ENCODE measurements around the gene NOL6.
"Not testable (repeated sequence)": the region's sequence is repeated elsewhere in the genome, so short reads cannot be mapped to it uniquely, and the experiment has no call there.

Gene NOL6

DNA sequence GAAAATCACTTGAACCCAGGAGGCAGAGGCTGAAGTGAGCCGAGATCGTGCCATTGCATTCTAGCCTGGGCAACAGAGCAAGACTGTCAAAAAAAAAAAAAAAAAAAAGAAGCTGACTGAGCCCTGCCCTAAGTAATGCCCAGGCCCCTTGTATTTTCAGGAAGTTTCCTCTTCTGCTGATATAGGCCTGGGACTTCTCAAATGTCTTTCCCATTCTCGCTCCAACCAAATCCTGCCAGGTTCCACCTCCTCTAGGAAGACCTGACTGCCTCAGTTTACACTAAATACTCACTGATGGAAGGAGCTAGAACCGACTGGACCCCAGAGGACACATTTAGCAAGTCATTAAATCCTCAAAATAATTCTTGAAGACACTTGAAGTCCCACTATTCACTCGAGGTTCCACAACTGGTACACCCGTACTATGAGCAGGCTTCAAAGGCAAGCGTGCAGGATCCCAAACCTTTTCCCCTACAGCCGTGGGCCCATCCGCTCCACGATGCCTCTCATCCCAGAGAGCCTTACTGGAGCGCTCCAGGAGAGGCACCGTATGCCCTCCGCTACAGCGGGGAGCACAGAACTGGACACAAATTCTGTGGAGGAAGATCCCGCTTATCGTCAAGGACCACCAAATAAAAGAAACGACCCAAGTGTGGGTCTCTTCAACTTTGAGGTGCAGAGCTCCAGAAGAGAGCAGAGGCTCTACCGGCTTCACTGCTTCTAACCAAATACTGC is 676 bp downstream of the NOL6 start:
- no peak for DNase-seq (ENCODE audit: low read depth in 2 of 2)

DNA sequence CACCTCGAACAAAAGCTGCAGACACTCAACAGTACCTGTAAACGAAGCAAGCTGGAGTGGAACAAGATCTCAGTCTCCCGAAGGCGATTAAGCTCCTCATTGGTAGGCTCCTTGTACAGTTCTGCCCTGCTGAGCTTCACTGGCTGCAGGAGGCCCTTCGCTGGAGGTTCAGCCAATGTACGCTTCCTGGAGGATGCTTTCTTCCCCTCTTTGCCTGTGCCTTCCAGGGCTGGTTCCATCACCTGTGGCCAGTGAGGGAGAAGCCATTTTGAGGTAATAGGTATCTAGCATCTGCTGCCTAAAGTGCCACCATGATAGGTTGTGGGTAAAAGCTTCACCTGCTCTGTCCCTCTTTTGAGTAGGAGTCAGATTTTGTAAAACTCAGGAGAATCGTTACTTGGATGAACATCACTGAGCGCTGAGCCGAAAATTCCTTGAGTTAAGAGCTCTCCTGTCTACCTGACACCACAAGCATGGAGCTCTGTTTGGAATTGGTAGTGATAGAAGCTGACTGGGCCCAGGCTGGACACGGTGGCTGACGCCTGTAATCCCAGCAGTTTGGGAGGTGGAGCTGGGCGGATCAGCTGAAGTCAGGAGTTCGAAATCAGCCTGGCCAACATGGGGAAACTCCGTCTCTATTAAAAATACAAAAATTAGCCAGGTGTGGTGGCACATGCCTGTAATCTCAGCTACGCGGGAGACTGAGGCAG is 1.4 kb downstream of the NOL6 start:
- no peak for DNase-seq (ENCODE audit: low read depth in 2 of 2)

DNA sequence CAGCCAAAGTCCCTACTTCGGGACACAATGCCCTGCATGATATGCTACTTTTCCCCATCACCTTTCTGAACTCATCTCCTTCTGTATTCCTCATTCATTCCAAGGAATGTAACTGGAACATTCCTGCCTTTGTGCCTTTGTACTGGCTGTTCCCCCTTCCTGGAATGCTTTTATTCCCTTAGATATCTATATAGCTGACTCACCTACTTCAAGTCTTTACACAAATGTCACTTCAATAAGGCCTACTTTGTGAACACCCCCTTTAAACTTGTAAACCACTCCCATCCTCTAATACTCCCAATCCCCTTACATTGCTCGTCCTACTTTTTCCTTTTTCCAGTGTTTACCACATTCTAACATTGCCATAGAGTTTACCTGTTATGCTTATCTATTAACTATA is 2.4 kb downstream of the NOL6 start:
- no peak for DNase-seq (ENCODE audit: low read depth in 2 of 2)

DNA sequence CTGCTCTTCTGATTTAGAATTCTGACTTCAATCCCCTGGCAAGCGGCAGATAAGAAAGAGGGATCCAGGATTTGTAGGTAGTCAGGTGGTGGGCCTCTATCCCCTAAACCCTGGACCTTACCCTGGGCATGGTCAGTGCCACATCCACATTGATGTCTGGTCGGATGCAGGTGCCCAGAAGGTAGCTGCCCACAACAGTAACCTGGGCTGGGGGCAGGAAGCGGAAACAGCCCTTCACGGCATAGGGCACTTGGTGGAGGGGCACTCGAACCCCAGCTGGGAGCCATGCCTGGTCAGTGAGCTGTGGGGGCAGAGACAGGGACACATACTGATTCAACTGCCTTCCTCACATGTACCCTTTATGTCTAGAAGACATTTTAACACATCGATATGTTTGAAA is 3.8 kb downstream of the NOL6 start:
- DNase-seq (ENCODE audit: low read depth in 2 of 2): no peak

DNA sequence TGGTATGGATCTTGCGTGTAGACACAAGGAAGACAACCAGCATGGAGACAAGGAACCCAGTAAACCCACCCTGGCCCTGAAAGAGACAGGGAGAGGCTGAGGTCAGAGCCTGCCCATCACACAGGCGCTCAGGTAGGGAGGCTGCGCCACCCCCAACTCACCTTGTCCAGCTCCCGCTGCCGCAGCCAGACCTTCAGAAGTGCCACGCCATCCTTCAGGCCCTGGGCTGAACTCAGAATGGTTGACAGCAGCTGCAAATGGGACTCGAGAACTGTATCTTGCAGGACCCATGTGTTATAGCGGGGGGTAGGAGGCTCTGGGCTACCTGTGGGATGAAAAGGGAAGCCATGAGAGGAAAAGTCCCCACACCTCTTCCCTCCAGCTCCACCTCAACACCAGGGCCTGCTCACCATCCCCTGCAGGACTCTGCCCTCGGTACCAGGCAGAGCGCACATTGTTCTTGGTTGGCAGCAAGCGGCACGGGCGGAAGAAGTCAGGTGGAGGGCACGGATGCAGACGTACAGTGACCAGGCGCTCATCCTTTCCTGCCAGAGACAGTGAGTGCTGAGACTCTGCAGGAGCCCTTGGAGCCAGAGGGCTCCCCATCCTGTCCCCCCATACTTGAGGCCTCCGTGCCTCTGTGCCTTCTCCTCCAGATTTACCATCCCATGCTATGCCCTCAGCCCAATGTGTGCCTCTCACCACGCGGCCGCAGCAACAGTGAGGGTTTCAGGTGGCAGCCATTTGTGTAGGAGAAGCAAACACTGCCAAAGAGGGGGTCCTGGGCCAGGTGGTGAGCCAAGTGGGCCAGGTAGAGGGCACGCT is 4.7 kb downstream of the NOL6 start:
- no peak for DNase-seq (ENCODE audit: low read depth in 2 of 2)

DNA sequence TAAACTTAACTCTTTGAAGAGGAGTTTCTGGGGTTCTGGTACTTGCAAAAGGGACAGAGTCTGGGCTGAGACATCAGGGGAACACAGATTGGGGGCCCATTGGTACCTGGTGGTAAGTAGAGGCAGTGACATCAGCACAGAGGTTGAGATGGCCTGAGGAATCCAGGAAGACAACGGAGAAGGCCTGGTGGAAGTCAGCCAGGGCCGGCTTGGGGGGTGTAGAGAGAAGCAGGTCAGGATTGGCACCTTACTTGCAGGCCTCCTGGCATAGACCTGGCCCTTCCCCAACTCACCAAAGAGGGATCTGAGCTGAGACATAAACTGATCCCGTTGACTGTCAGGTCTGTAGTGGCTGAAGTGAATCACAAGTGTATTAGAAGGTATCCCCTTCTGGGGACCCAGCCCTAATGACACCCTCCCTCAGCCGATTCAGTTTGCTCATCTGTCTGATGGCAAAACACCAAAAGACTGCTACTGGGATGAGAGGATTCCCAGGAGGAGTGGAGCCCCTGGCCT is 5.5 kb downstream of the NOL6 start:
- DNase-seq (ENCODE audit: low read depth in 2 of 2): no peak

DNA sequence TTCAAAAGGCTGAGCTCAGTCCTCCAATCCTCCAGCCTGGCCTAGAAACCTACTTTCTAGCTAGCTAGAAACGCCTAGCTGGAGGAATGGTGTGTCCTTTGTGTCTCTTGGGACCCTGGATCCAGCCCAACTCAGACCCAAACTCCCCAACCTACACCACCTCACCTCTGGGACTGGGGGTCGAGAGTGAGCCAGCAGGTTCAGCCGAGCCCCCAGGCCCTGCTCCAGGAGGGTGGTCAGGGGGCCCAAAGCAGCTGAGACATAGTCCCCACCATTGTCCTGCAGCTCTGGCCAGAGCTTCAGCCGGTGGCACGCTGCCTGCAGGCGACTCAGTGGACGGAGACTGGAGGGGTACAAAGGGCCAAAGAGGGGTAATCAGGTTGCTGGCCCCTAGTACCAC is 6.2 kb downstream of the NOL6 start:
- DNase-seq (ENCODE audit: low read depth in 2 of 2): no peak

DNA sequence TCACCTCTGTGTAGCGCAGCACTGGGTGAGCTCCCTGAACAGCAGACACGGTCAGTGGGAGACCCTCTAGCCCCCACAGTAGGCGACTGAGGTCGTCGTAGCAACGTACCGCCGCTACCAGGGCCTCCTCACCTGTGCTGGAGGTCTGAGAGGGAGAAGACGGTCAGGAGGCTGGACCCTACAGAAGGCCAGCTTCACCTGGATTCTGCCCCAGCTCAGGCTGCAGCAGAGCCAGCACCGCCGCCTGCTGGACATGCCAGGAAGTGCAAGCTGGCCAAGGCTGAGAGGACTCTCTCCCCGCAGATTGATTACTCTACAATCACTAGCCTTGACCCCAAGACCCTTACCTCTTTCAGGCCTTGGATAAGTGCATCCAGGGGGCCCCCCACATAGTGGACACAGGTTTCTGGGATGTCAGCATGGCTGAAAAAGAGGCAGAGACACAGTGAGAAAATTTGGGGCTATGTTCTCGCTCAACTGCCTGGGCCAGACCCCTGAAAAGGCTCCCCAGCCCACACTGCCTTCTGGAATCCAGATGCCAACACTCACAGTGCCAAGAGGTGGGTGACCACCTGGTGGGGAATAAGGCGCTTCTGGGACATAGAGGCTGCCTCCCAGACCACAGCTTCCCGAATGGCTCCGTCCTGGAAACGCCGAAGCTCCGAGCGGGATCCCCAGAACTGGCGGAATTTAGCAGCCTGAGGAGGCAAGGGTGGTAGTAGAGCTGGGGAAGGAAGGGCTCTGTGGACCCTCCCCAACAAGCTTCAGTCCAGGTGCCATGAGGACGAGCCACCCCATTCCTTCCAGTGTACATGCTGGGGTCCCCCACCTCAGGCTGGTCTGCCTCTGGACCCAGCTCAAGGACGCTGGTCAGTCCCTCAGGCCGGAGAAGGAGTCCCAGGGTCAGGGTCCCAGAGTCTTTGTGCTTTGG is 6.9 kb downstream of the NOL6 start:
- peak in 1 of 2 donors; percentile 27 for DNase-seq (ENCODE audit: low read depth in 2 of 2)

DNA sequence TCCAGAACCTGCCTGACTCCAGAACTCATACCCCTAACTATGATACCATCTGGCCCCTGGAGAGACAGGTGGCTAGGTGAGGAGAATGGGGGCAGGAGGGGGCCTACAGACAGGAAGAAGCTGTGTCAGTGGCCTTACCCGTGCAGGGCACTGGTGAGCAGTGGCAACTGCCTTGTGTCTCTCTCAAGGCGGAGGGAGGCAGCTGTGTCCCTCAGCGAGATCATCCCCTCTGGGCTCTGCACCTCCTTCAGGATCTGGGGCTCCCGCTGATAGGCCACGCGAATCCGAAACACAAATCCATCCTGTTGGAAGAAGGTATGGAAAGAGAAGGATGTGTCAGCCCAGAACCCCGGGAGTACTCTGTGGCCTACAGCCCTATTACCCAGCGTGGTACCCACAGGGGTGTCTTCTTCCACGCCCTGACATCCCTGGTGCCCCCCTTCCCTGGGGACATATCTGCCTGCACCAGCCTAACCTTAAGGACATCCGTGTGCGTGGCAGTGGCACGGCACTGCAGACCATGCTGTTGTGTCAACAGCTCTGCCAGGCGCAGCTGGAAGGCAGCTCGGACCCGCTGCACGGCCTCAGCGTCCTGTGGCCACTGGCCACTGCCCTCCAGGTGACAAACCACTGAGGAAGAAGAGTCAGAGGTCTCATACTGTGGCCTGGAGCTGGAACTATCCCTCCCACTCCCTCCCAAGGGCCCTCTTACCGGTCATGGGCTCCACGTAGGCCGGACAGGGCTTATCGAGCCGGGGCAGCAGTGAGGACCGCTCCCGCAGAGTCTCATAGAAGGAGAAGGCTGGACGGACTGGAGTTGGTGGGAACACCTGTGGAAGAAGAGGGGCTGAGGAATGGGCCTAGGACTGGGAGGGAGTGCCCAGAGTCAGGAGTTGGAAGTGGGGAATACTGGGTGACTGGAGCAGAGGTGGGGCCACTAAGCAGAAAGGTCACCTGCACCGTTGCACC is 7.8 kb downstream of the NOL6 start:
- DNase-seq (ENCODE audit: low read depth in 2 of 2): no peak

DNA sequence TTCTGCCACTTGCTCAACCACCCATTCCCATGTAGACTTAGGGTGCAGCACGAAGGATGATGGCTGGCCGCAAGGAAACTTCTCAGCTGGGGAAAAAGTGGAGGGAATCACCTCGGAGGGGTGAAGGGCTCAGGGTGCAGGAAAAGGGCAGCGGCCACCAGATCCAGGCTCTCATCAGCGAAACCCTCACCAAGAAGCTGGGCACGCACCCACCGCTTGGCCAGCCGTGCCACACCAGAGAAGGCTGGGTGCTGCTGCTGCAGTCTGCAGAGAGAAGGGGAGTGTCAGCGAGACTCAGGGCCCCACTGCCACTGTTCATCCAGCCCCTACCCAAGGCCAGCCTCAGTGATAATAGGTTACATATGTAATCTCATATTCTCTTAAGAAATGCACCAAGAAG is 8.6 kb downstream of the NOL6 start:
- no peak for DNase-seq (ENCODE audit: low read depth in 2 of 2)

DNA sequence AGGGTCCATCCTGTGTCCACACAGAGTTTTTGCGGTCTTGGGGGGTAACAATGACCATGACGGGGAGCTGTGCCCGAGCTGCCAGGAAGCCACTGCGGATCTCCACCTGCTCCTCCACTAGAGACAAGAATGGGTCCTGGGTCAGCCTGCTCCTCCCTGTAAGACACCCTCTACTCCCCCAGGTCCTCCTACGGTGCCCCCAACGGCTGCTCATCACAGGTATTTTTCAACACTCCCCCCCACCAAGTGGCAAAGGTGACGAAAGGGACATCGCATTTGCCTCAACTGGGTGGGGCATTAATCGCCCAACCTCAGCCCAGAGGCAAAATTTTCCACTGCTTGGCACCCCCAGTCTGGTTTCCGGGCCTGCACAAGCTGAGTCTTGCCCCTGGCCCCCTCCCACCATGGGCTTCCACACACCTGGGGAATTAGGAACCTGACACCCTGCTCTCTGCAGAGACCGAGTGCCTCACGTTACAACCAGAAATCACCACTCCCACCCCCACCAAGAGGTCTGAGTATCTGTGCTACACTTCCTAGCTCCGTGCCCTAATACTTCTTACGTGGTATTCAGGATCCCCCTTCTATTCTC is 9.6 kb downstream of the NOL6 start:
- no peak for DNase-seq (ENCODE audit: low read depth in 2 of 2)

DNA sequence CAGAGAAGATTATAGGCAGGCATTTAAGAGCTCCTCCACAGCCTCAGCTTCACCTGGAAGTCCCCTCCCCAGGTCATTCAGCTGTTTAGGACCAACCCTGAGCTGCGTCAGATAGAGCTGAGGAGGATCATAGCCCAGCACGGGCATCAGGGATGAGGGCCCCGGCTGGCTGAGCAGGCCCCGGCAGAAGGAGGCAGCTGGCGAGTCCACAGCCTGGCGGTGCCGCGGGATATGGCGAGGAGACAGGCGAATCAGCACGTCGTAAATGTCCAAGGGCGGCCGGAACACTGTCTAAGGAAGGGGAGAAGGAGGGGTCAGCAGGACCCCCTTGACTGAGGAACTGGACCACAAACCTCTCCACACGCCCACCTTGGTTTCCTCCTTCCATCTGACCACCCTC is 10.6 kb downstream of the NOL6 start:
- DNase-seq (ENCODE audit: low read depth in 2 of 2): no peak

DNA sequence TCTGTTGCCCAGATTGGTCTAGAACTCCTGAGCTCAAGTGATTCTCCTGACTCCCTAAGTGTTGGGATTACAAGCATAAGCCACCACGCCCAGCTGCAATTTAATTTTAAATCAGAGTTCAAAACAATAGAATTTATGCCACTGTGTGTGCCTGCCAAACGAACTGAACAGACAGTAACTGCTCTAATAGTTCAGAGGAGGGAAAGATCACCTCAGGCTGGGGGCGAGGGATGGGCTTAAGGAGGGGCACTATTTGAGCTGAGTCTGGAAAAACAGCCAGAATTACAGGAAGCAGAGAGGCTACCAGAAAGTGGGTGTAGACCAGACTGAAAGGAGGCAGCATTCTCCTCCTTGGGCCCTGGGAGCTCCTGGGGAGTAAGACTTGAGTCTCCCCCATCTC is 12.2 kb downstream of the NOL6 start:
- no peak for DNase-seq (ENCODE audit: low read depth in 2 of 2)

DNA sequence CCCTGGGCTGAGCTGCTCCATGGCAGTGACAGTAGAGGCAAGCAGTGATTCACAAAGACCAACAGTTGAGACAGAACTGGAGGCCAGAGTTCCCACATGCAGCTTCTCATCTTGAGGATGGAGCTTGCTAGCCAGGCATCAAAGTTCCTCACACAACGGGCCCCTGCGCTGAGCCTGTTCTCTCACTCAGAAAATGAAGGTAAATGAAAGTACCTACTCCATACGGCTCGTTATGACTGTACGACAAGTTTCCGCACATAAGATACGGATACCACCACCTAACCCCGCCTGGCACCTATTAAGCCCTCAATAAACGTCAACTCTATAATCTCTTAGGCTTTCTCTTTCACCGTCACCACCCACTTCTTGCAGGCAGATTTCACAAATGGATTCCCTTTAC is 12.9 kb downstream of the NOL6 start:
- DNase-seq (ENCODE audit: low read depth in 2 of 2): no peak

DNA sequence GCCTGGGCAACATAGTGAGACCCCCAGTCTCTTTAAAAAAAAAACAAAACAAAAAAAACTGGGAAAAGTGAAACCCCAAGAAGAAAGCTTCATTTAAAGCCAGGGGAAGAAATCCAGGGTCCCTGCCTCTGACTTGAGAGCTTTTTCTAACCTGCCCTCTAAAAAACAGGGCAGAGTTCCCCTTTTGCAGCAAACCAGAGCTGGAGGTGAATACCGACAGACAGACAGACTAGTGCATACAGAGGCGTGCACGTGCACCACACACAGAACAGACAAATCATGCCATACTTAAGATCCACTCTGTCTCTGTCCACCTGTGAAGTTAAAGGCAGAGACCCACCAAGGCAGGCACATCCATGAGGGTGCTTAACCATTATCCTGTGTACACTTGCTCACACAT is 14.6 kb downstream of the NOL6 start:
- no peak for DNase-seq (ENCODE audit: low read depth in 2 of 2)

DNA sequence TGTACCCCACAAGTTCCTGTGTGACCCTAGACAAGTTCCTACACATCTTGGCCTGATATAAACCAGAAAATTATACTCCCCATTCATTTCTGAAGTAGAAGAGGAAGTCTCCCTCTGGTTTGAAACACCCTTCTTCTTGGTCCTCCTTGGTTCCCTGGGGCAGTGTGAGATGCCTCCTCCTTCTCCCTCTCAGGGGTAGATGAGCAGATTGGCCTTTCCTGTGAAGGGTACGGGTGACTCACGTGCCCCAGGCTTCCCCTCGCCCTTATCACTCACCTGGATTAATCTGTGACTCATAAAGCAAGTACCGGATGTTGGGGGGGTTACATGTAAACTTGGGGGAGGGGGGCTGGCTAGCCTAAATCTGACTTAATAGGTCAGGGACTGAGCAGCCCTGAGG is 15.3 kb downstream of the NOL6 start:
- DNase-seq (ENCODE audit: low read depth in 2 of 2): peak in 1 of 2 donors; percentile 55

DNA sequence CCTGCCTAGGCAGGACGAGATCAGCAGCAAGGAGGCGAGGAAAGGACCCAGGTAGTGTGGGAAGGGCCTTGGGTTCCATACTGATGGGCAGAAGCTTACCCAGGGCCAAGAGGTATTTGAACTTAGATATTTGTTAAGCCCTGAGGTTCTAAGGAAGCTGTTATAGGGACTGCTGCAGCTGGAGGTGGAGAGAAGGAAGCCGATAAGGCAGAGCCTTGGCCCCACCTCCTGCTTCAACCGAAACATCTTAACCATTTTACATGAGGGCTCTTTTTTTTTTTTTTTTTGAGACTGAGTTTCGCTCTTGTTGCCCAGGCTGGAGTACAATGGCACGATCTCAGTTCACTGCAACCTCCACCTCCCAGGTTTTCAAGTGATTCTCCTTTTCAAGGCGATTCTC is 17.8 kb downstream of the NOL6 start:
- no peak for DNase-seq (ENCODE audit: low read depth in 2 of 2)

DNA sequence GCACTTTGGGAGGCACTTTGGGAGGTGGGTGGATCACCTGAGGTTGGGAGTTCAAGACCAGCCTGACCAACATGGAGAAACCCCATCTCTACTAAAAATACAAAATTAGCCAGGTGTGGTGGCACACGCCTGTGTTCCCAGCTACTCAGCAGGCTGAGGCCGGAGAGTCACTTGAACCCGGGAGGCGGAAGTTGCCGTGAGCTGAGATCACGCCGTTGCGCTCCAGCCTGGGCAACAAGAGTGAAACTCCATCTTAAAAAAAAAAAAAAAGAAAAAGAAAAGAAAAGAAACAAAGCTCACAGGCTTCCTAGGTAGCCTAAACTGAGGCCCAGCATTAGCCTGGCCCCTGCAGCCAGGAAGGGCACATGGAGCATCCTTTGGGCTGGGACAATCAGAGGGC is 18.3 kb downstream of the NOL6 start:
- not testable (repeated sequence) for DNase-seq (ENCODE audit: low read depth in 2 of 2)

DNA sequence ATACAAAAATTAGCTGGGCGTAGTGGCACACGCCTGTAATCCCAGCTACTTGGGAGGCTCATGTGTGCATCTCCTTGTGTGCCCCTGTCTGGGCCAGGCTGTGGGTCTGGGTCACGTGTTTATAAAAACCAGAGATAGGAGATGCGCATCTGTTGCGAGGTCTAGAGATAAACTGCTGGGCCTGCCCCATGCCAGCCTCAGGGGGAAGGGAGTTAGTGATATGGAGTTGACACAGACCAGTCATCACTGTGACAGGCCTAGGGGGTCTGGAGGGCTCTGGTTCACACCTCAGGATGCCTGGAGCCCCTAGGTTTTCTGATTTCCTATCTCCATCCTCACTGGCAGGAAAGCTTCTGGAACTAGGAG is 19.1 kb downstream of the NOL6 start:
- not testable (repeated sequence) for DNase-seq (ENCODE audit: low read depth in 2 of 2)

Measured in stimulated activated CD8-positive, alpha-beta memory T cell treated with anti-CD3 and anti-CD28 coated beads, Interleukin-15, amount 100 ng/mL, for 48 hours (primary cell).